GM18505 (cell line): Measurements from ENCODE around the gene DCANP1.

Source experiments
- ATAC-seq: cut with Tn5 transposase; IDR thresholded peaks from one replicate; pipeline ENCODE4 v1.9.1; 2021; ENCODE audit not compliant: unreplicated experiment
- POLR2A ChIP-seq: IDR thresholded peaks from 4 replicates; pipeline ENCODE4 v1.6.1; 2011; ENCODE audit warnings: borderline replicate concordance; ENCODE audit not compliant: insufficient read depth, insufficient read length; ENCODE audit errors: extremely low read depth

Gene DCANP1

DNA sequence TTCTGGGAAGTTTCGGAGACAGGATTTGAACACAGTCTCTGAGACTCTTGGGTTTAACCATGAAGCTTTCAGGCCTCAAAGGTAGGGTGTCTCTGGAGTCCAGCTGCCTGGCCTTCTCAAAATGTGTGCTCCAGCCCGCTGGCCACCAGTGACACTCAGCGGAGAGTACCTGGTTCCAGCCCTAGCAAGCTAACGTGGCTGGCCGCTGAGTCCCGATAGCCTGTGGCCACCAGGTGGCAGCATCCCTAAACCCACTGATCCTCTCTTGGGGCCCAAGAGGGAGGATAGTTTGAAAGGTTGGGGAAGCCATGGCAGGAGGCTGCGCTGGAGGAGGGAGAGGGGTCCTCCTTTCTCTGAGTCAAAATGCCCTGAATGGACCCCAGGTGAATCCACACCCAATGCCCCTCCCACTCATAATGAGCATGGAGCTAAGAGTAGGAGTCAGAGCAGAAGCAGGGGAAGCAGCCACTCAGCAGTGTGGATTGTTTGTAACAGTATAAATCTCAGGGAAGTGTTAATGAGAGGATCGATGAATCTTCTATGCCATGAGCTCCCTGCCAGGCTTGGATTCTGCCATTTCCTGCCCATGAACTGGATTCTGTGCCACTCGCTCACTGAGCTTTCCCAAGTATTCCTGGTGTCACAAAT is 10.4 kb upstream of the DCANP1 start:
- TF ChIP-seq POLR2A = no peak
- ATAC-seq = peak; percentile 63

DNA sequence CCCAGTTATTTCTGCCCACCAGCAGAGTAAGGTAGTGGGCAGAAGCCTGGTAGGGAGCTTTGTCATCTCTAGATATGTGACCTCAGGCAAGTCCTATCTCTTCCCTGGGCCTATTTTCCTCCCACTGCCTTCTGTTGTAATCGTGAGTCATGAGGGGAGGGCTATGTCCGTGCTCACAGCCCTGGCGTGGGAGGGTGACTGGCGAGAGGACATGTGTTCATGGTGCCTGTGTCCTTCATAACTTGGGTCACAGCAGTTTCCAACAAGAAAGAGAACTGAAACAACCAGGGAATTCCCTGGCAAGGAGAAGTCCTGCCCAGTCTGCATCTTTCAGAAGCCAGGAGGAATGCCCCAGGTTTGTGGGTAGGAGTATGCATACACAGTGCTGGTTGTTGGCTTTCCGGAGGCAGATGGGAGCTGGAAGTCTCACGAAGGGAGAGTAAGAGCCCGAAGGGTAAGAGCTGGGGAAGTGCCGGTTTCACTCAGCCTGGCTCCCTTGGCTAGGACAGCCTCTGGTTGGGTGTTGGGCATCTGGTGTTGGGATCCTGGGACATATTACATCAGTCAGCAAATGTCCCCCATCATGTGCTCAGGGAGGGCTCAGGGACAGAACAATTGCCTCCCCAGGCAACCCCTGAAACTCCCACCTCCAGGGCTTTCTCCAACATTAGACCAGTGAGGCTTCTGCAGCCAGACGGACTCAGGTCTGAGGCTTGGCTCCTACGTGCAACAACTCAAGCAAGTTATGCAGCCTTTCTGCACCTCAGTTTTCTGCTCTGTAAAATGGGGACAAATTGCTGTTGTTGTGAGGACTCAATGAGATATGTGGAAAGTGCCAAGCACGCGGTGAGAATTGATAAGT is 9.3 kb upstream of the DCANP1 start:
- no peak for TF ChIP-seq POLR2A
- ATAC-seq = no peak

DNA sequence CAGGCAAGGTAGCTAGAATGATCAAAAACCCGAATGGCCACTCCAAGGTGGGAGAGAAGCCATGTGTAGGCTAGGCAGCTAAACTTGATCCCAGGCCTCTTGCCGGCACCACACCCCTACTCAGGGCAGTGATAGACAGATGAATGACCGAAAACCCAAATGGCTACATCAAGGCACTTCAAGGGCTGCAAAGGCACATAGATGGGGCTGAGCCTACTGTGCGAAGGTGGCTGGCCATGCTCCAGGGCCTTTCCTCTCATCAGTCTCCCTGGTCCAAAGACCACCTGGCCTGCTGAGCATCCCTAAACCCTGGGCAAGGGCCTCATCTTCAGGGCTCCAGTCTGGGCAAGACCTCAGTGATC is 8.7 kb upstream of the DCANP1 start:
- no peak for ATAC-seq
- no peak for TF ChIP-seq POLR2A

DNA sequence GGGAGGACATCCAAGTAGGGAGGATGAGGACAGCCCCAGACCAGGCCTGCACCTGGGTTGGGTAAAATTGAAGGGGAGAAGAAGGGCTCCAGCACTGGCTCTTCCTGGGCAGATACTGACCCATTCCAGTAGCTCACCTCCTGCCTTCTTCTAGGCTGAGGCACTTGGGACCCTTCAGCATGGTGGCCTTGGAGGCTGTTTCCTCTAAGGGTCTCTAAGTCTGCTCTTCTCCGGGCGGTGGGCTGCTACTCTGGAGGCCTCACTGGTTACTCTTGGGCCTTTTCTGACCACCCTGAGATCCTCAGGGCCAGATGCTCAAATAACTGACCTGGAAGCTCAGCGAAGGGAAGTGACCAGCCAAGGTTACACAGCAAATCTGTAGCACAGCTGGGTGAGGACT is 7.8 kb upstream of the DCANP1 start:
- ATAC-seq = no peak
- TF ChIP-seq POLR2A = no peak

DNA sequence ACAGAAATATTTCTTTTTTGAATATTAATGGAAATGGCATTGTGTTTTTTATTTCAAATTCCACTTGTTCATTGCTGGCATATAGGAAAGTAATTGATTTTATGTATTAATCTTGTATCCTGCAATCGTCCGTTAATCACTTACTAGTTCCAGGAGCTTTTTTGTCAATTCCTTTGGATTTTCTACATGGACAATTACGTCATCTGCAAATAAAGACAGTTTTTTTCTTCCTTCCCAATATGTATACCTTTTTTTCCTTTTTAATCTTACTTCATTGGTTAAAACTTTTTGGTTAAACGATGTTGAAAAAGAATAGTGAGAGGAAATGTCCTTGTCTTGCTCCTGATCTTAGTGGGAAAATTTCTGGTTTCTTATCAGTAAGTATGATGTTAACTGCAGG is 6.5 kb upstream of the DCANP1 start:
- ATAC-seq = no peak
- TF ChIP-seq POLR2A = no peak

DNA sequence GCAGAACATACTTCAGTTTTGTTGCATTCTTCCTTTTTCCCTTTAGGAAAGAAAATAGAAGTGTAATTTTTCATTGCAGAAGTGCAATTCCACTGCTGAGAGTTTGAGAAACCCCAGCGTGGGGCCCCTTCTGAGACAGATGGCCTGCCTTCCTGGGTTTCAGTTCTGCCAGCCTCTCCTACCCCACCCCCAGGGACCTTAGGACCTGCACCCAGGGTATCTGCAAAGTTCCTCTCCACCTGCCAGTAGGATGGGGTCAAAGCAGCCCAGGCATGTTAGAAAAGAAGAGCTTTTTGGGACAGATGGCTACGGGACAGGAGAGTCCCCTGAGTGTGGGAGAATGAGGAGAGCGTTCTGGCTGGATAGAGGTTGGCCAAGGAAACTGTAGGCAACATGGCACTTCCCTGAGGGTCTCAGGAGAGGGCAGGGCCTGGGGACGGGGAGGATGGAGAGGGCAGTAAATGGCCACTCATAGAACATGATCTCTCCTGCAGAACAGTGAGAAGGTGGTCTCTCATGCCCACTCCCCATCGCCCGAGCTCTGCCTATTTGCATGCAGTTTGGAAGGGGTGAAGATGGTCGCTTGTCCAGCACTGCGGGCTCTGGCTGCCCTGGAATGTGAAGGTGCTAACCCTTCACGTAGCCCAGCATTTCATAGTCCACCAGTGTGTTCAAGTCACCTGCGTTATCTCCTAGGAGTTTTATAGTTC is 5.3 kb upstream of the DCANP1 start, which contains the start of gene TIFAB:
TSS of gene TIFAB (minus strand) at position 31 of the 710 bp plus-strand sequence. CDS start 2,412 bp downstream, outside the sequence.
- no peak for ATAC-seq
- TF ChIP-seq POLR2A = no peak

DNA sequence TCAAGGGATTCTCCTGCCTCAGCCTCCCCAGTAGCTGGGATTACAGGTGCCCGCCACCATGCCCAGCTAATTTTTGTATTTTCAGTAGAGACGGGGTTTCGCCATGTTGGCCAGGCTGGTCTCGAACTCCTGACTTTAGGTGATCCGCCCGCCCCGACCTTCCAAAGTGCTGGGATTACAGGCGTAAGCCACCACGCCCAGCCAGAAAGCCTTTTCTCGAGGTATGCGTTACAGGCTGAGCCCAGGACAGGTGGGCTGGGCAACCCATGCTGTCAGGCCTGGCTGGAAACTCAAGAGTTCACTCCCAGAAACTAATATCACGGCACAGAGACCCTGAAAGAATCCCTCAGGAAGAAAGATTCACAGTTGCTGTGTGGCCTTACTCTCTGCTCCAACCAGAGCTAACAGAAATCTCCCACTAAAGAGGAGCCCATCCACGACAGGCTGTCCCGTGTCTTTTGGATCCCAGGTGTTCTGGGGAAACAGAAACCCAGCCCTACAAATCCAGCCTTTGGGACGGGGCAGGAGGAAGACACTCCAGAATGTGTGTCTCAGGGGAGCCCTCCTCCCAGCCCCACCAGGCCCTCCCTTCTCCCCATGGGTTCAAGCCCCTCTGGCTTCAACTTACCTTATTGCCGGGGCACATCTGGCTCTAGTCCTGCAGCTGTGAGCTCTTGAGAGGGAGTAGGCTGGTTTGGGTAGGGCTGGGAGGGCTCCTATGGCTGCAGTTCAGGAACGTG is 4.6 kb upstream of the DCANP1 start:
- TF ChIP-seq POLR2A = no peak

DNA sequence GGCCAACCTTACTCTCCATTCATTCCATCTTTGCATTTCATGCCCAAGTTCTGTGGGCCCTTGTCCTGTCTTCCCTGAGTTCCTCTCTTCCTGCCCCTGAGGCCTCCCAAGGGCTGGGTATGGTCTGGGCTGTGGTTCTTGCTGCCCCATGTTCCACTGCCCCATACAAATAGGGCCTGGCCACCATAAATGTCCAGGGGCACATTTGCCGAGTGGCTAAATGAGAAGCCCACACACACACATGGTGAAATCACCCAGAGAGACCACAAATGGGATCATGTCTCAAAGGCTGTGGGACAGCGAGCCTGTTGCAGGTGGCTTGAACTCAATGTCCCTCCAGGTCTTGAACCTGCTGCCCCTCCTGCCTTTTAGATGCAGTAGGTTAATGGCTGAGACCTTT is 3.8 kb upstream of the DCANP1 start:
- no peak for TF ChIP-seq POLR2A
- ATAC-seq = no peak

More for the DNA sequence above, 4.6 kb upstream of the DCANP1 start:
- no peak for ATAC-seq

DNA sequence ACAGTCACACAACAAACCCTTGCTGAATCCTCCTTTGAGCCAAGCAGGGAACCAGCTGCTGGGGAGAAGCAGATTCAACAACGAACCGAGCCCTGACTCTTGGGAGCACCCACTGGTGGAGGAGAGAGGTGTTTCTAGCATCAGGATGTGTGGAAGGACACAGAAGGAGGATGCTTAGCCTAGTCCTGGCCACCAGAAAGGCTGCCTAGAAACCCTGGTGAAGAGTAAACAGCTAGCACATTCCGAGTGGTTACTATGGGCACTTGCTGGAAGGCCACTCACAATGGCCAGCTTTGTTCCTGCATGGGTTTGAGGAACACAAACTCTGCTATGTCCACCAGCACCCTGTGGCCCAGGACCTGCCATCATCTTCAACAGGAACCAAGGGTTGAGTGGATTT is 3.2 kb upstream of the DCANP1 start:
- no peak for TF ChIP-seq POLR2A
- no peak for ATAC-seq

DNA sequence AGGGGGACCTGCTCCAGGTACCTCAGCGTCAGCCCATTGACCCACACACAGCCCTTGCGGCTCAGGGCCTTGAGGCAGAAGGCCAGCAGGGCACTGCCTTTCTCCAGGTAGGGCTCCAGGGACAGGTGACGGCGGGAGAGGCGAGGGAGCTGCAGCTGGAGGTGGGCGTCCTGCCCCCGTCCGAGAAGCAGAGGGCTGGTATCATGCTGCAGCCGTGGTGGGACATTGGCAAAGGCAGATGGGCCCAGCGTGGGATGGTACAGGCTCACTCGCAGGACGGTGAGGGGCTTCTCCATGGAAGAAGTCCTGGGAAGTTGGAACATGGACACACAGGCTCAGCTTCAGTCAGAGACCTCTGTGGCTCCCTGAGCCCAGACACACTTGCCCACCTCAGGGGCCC is 2.5 kb upstream of the DCANP1 start:
- ATAC-seq = no peak
- no peak for TF ChIP-seq POLR2A

DNA sequence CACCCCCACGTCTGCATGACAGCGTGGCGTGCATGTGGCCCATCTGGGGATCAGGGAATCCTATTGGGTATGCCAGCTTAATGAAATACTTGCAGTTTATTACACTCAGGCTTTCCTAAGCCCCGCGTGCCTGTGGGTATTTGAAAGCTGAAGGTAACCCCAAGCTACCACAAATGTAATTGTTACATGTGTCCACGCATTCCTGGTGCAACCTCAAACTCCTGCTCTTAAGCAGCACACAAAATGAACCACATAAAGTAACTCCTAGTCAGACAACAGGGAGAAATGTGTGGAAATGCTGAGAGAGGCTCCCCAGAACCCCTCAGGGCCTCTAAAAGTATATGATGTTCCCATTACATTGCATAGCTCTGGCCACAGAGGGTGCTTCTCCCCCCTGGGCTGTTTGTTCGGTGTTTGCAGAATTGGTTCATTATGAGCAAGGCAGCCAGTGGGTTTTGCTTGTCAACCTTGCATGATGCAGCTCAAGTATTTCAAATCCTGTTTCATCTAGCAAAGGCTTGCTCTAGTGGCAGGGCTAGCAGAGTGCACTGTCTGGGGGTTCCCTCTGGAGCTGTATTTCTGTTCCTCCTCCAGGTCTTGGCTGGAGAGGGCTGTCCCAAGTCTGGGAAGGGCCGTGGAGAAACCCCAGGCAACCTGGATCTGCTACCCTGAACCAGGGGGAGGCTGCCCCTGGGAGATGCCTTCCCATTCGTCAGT is 1.8 kb upstream of the DCANP1 start:
- ATAC-seq = no peak
- no peak for TF ChIP-seq POLR2A

DNA sequence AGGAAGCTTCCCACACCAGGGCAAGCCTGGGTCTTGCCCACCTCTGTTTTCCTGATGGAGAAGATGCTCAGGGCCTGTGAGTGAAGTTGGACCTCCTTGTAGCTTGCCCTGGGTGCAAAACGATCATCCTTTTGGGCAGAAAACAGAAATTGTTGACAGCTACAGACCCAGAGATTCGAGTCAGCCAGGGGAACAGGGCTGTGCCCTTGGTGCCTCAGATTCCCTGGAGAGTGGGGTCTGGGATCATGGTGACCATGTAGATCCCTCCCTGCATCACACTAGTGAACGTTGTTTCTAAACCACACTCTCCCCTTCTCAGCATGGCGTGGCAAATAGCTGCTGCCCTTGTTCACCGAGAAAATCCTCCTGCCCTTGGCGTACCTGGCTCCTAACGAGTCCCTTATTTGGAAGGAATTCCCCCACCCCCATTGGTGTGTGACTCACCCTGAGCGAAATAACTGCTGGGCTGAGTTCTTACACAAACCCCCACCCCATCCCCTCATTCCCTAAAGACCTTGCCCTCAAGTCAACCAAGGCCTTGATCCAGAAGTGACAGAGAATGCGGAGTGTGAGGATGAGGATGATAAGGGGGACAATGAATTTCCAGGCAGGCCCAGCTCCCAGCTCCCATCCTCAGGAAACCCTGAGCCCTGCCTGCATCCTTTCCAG is 1.1 kb upstream of the DCANP1 start:
- no peak for TF ChIP-seq POLR2A
- ATAC-seq = no peak
